ENCODE data around the gene PLEKHO1.
A peak's percentile ranks its signal among the peaks of the same experiment; 100 is the strongest.

PLEKHO1 gene

GRCh38 chr1:150149271-150150132 is at the start of gene PLEKHO1:
Gene PLEKHO1, plus strand, starts transcription at chr1:150149916. Its CDS starts 342 bp downstream, at chr1:150150258.
- H3K4me3 ChIP-seq (ENCODE audit: low read length): peak within 1 kb of the TSS; percentile 88

GRCh38 chr1:150102986-150103385 is 46.7 kb upstream of the PLEKHO1 start:
- 0 out of 2 replicates have a peak, but pooled peaks cover 4% of the 10 kb centered on the region for H3K4me1 ChIP-seq (ENCODE audit: control insufficient read depth, low read length)
- H3K9me3 ChIP-seq (ENCODE audit: control insufficient read depth, insufficient read depth, low read length): no peaks in the 10 kb centered on the region
- no peaks in the 10 kb centered on the region for H3K27me3 ChIP-seq (ENCODE audit: control insufficient read depth, low read length)
- TF ChIP-seq CTCF (IDR thresholded peaks at IDR 0.05; ENCODE audit: low read depth, low read length, poor library complexity, severe bottlenecking) (no peak), EZH2phosphoT487 (IDR thresholded peaks at IDR 0.05; ENCODE audit: borderline replicate concordance, low read length) (no peak)
- no peak overlapping the region for H3K4me2 ChIP-seq (ENCODE audit: low read length)
- no peak overlapping the region for H3K4me3 ChIP-seq (ENCODE audit: low read length)
- H3K27ac ChIP-seq (ENCODE audit: low read depth, low read length): no peak overlapping the region
- no peaks in the 10 kb centered on the region for H3K9me2 ChIP-seq (replicated peaks; ENCODE audit: control insufficient read depth, low read length)
- H4K20me1 ChIP-seq (ENCODE audit: control insufficient read depth, insufficient read depth, low read depth, low read length): no peaks in the 10 kb centered on the region
- peaks cover 8% of the 10 kb centered on the region; the same call in 1 of the 2 replicates for H3K36me3 ChIP-seq (ENCODE audit: control insufficient read depth, low read length)
- H3F3A ChIP-seq (ENCODE audit: control insufficient read depth, insufficient read depth): no peaks in the 10 kb centered on the region
- H3K79me2 ChIP-seq (ENCODE audit: control insufficient read depth, low read length): no peaks in the 10 kb centered on the region

More at GRCh38 chr1:150149271-150150132, at the start of gene PLEKHO1:
- Histone ChIP-seq H3K4me1 (ENCODE audit: control insufficient read depth, low read length) (peaks cover 69% of the 10 kb centered on the region), H3K4me2 (ENCODE audit: low read length) (peak within 1 kb of the TSS; percentile 95), H3K9me3 (ENCODE audit: control insufficient read depth, insufficient read depth, low read length) (no peaks in the 10 kb centered on the region), H3K79me2 (ENCODE audit: control insufficient read depth, low read length) (peaks cover 59% of the 10 kb centered on the region), H3K9me2 (replicated peaks; ENCODE audit: control insufficient read depth, low read length) (no peaks in the 10 kb centered on the region), H3K27me3 (ENCODE audit: control insufficient read depth, low read length) (no peaks in the 10 kb centered on the region), H4K20me1 (ENCODE audit: control insufficient read depth, insufficient read depth, low read depth, low read length) (no peaks in the 10 kb centered on the region), H3F3A (ENCODE audit: control insufficient read depth, insufficient read depth) (peaks cover 28% of the 10 kb centered on the region), H3K27ac (ENCODE audit: low read depth, low read length) (peak within 1 kb of the TSS; percentile 97), H3K36me3 (ENCODE audit: control insufficient read depth, low read length) (peaks cover 41% of the 10 kb centered on the region)
- no peak for TF ChIP-seq EZH2phosphoT487 (IDR thresholded peaks at IDR 0.05; ENCODE audit: borderline replicate concordance, low read length)
- no peak for TF ChIP-seq CTCF (IDR thresholded peaks at IDR 0.05; ENCODE audit: low read depth, low read length, poor library complexity, severe bottlenecking)

GRCh38 chr1:150106341-150106740 is 43.4 kb upstream of the PLEKHO1 start:
- Histone ChIP-seq H3K4me2 (ENCODE audit: low read length) (no peak overlapping the region), H3K79me2 (ENCODE audit: control insufficient read depth, low read length) (no peaks in the 10 kb centered on the region), H3K9me2 (replicated peaks; ENCODE audit: control insufficient read depth, low read length) (no peaks in the 10 kb centered on the region), H3K4me3 (ENCODE audit: low read length) (no peak overlapping the region), H3F3A (ENCODE audit: control insufficient read depth, insufficient read depth) (peaks cover 4% of the 10 kb centered on the region; the same call in 1 of the 2 replicates), H3K9me3 (ENCODE audit: control insufficient read depth, insufficient read depth, low read length) (no peaks in the 10 kb centered on the region), H3K27me3 (ENCODE audit: control insufficient read depth, low read length) (no peaks in the 10 kb centered on the region), H3K27ac (ENCODE audit: low read depth, low read length) (no peak overlapping the region), H4K20me1 (ENCODE audit: control insufficient read depth, insufficient read depth, low read depth, low read length) (no peaks in the 10 kb centered on the region), H3K36me3 (ENCODE audit: control insufficient read depth, low read length) (peaks cover 7% of the 10 kb centered on the region), H3K4me1 (ENCODE audit: control insufficient read depth, low read length) (peaks cover 18% of the 10 kb centered on the region)
- TF ChIP-seq EZH2phosphoT487 (IDR thresholded peaks at IDR 0.05; ENCODE audit: borderline replicate concordance, low read length) (no peak), CTCF (IDR thresholded peaks at IDR 0.05; ENCODE audit: low read depth, low read length, poor library complexity, severe bottlenecking) (no peak)
